ENCODE measurements around the gene CLNK. TPM values are rescaled to one million over a fixed set of nuclear protein-coding genes. Genes with fewer than 3 reads are reported as not detected.

Gene CLNK
- total RNA-seq, 4 donors from 2014 or later, result under 0.01 to 0.48 TPM; not detected in 2

DNA sequence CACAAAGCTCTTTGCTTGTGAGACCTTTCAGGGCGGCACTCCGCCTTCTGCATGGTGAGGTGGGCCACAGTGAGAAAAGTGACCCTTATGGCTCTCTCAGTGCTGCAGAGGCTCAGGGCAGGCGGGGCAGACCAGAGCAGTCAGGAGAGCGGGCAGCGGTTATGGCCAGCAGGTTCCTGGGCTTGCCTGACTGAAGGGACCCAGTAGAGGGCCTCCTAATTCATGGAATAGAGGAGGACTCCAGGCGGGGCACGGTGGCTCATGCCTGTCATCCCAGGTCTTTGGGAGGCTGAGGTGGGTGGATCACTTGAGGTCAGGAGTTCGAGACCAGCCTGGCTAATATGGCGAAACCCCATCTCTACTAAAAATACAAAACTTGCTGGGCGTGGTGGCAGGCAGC is 91.4 kb downstream of the CLNK start:
- in situ Hi-C loops (cut with MboI; ENCODE audit: low pct_ligation_motif_present in 1 of 4, low pct_unique_long_range_greater_than_20kb in 1 of 4, low sequenced_read_pairs in 3 of 4), result loop anchor here in 3 of 4 donors (25.0 kb wide), 2 partner anchors 819 to 1119 kb away; no protein-coding TSS in a partner anchor
- 93% methylated on average over 10 of the region's 10 CpGs; no CpG with 5 or more reads in 1 of the 2 donors for WGBS, 2 donors (ENCODE audit: low coverage in 1 of 2)
- TF ChIP-seq POLR2AphosphoS5 (IDR thresholded peaks at IDR 0.05) (no peak), EP300 (IDR thresholded peaks at IDR 0.05; ENCODE audit: low read depth) (no peak), CTCF (IDR thresholded peaks at IDR 0.05) (no peak), POLR2A (IDR thresholded peaks at IDR 0.05) (no peak)
- Histone ChIP-seq H3K27me3 (no peaks in the 10 kb centered on the region), H3K9me3 (no peaks in the 10 kb centered on the region), H3K4me3 (no peak overlapping the region), H3K27ac (no peak overlapping the region), H3K4me1 (no peaks in the 10 kb centered on the region), H3K36me3 (no peaks in the 10 kb centered on the region)
- intact Hi-C loops (cut with DNase I; ENCODE audit: low total_unique reads), result no loop called here
- DNase-seq, result no peak

DNA sequence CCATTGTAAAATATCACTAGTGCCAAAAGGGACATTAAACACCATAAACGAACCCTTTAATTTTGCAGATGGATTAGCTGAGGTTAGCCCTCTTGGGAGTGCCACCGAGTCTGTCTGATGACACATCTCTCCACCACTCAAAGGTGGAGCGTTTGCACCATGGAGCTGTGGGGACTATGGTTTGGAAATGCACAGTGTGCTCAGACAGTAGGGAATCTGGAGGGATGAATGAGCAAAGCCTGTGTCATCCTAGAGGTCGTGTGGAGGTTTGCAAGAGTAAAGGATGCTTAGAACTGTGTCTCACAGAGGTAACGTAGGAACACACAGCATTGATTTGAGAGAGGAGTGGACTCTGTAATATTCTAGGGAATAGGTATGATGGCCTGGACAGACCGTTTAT is 93.7 kb downstream of the CLNK start:
- 75 to 100% methylated on average over 3 to 6 of the region's 6 CpGs for WGBS, 2 donors (ENCODE audit: low coverage in 1 of 2)
- no peak for TF ChIP-seq EP300 (IDR thresholded peaks at IDR 0.05; ENCODE audit: low read depth)
- no peak for TF ChIP-seq POLR2AphosphoS5 (IDR thresholded peaks at IDR 0.05)
- TF ChIP-seq POLR2A (IDR thresholded peaks at IDR 0.05), result no peak
- TF ChIP-seq CTCF (IDR thresholded peaks at IDR 0.05), result no peak
- in situ Hi-C loops (cut with MboI; ENCODE audit: low pct_ligation_motif_present in 1 of 4, low pct_unique_long_range_greater_than_20kb in 1 of 4, low sequenced_read_pairs in 3 of 4) (loop anchor here in 3 of 4 donors (25.0 kb wide), 2 partner anchors 821 to 1121 kb away; no protein-coding TSS in a partner anchor), intact Hi-C loops (cut with DNase I; ENCODE audit: low total_unique reads) (no loop called here)
- Histone ChIP-seq H3K36me3 (no peaks in the 10 kb centered on the region), H3K9me3 (no peaks in the 10 kb centered on the region), H3K27ac (no peak overlapping the region), H3K4me3 (no peak overlapping the region), H3K27me3 (no peaks in the 10 kb centered on the region), H3K4me1 (no peaks in the 10 kb centered on the region)
- no peak for DNase-seq

DNA sequence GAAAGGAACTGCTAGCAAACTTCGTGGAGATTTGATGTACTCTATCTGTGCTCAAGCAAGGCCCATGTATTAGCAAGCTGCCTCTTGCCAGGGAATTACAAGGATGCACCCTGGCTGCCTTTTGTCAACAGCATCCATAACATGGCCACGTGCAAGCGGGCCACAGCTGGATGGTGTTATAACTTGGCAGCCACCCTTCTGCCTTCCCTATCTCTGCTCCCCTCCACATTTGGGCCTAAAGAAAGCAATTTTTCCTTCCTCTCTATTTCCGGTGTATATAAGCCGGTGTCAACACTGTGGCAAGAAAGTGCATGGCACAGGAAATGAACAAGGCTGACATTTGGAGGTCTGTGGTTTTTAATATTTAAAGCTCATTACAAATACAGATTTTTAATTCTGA is 94.8 kb downstream of the CLNK start:
- in situ Hi-C loops (cut with MboI; ENCODE audit: low pct_ligation_motif_present in 1 of 4, low pct_unique_long_range_greater_than_20kb in 1 of 4, low sequenced_read_pairs in 3 of 4), result loop anchor here (10.0 to 25.0 kb wide), 3 partner anchors 823 to 1123 kb away; partner anchors contain the start of gene HS3ST1 (in 1 of the 4)
- intact Hi-C loops (cut with DNase I; ENCODE audit: low total_unique reads), result no loop called here
- WGBS, 2 donors (ENCODE audit: low coverage in 1 of 2), result 65 to 66% methylated on average over 4 to 5 of the region's 5 CpGs
- no peaks in the 10 kb centered on the region for H3K36me3 ChIP-seq
- H3K27me3 ChIP-seq, result no peaks in the 10 kb centered on the region
- H3K4me3 ChIP-seq, result no peak overlapping the region
- no peak for DNase-seq
- no peaks in the 10 kb centered on the region for H3K9me3 ChIP-seq
- TF ChIP-seq EP300 (IDR thresholded peaks at IDR 0.05; ENCODE audit: low read depth), result no peak
- no peak for TF ChIP-seq POLR2AphosphoS5 (IDR thresholded peaks at IDR 0.05)
- no peak for TF ChIP-seq CTCF (IDR thresholded peaks at IDR 0.05)
- TF ChIP-seq POLR2A (IDR thresholded peaks at IDR 0.05), result no peak
- no peak overlapping the region for H3K27ac ChIP-seq
- no peaks in the 10 kb centered on the region for H3K4me1 ChIP-seq

DNA sequence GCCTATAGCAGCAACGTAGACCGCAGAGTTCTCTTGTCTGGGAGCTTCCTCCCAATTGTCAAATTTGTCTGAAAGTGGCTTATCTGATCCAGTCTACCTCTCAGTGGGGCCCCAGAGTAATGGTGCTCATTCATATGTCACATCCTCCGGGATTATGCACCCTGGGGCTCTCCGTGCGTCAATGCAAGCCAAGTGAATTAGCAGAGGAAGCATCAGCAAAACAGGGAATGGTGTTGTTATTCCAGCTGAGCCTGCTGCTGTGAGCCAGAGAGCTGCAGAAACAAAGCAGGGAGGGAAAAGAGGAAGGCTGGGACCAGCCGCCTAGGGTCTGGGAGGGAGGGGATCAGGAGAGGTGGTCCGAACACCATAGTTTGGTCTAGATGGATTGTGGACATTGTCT is 95.2 kb downstream of the CLNK start:
- no peak overlapping the region for H3K4me3 ChIP-seq
- no peak for TF ChIP-seq CTCF (IDR thresholded peaks at IDR 0.05)
- TF ChIP-seq POLR2A (IDR thresholded peaks at IDR 0.05), result no peak
- no peak for TF ChIP-seq EP300 (IDR thresholded peaks at IDR 0.05; ENCODE audit: low read depth)
- no peak for TF ChIP-seq POLR2AphosphoS5 (IDR thresholded peaks at IDR 0.05)
- DNase-seq, result no peak
- H3K4me1 ChIP-seq, result peaks cover 0 to 3% (median 1%) of the 10 kb centered on the region in 4 donors
- no peaks in the 10 kb centered on the region for H3K36me3 ChIP-seq
- 80 to 85% methylated on average over 5 to 7 of the region's 7 CpGs for WGBS, 2 donors (ENCODE audit: low coverage in 1 of 2)
- H3K27me3 ChIP-seq, result no peaks in the 10 kb centered on the region
- intact Hi-C loops (cut with DNase I; ENCODE audit: low total_unique reads) (no loop called here), in situ Hi-C loops (cut with MboI; ENCODE audit: low pct_ligation_motif_present in 1 of 4, low pct_unique_long_range_greater_than_20kb in 1 of 4, low sequenced_read_pairs in 3 of 4) (loop anchor here (10.0 to 25.0 kb wide), 3 partner anchors 823 to 1123 kb away; partner anchors contain the start of gene HS3ST1 (in 1 of the 4))
- no peak overlapping the region for H3K27ac ChIP-seq
- no peaks in the 10 kb centered on the region for H3K9me3 ChIP-seq

All from transverse colon (tissue), 4 donors.